ENCODE data around the gene ERGIC2.
"Not testable (repeated sequence)": the region's sequence is repeated elsewhere in the genome, so short reads cannot be mapped to it uniquely, and the experiment has no call there.

Gene ERGIC2

DNA sequence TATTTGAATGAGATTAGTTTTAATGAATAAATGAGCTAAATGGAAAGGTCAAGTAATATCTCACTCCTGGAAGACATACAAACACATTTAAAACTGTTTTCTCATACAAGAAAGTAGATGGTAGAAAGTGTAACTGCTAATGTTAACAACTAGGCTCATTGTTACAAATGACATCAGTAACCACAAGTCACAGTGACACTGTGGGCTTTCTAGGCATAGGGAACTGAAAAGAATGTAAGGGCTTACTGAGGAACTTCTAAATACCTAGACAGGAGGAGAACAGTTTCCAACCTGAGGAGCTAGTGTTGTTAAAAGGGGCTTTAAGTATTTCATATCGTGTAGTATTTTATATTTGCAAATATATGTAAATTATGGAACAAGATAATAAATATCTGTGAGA, 17.5 kb upstream of the ERGIC2 start:
- TF ChIP-seq, protein P1, sequence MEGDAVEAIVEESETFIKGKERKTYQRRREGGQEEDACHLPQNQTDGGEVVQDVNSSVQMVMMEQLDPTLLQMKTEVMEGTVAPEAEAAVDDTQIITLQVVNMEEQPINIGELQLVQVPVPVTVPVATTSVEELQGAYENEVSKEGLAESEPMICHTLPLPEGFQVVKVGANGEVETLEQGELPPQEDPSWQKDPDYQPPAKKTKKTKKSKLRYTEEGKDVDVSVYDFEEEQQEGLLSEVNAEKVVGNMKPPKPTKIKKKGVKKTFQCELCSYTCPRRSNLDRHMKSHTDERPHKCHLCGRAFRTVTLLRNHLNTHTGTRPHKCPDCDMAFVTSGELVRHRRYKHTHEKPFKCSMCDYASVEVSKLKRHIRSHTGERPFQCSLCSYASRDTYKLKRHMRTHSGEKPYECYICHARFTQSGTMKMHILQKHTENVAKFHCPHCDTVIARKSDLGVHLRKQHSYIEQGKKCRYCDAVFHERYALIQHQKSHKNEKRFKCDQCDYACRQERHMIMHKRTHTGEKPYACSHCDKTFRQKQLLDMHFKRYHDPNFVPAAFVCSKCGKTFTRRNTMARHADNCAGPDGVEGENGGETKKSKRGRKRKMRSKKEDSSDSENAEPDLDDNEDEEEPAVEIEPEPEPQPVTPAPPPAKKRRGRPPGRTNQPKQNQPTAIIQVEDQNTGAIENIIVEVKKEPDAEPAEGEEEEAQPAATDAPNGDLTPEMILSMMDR (IDR thresholded peaks at IDR 0.05; ENCODE audit: insufficient read depth, missing control alignments), result no peak
- FAIRE-seq, result no peak
- no peak for DNase-seq (ENCODE audit: insufficient read length, low spot score)

DNA sequence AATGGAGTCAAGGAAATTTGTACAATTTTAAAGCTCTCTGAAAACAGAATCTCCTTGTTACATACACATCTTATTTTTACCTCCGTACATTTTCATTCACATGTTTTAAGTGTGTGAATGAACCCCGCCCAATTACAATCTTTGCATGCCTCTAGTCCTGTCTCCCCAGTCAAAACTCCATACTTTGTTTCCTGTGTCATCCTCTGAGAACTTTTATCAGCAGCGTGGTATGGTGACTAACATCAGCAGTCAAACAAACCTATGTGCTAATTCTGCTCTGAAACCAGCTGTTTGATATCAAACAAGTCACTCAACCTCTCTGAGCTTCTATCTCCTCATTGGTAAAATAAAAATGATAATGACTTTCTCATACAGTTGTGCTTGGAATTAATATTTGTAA, 15.8 kb upstream of the ERGIC2 start:
- TF ChIP-seq, protein P1 (IDR thresholded peaks at IDR 0.05; ENCODE audit: insufficient read depth, missing control alignments), result no peak
- DNase-seq (ENCODE audit: insufficient read length, low spot score) (no peak), FAIRE-seq (no peak)

DNA sequence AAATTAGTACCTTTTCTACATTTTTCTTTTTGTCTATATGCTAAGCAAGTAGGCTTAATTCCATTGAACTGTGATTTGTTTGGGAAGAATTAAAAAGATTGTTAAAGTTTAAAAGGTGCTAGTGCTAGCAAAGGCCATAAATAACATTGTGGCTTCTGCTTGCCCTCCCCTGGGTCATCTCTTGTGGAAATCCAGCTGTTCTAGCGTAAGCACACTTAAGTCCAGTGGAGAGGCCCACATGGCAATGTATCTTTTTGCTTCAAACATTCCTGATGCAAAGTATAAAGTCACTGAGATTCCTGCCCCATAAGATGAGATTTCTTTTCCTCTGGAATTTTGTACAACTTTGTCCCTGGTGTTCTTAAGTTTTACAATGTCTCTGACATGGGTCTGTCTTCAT, 14.4 kb upstream of the ERGIC2 start:
- TF ChIP-seq, protein P1 (IDR thresholded peaks at IDR 0.05; ENCODE audit: insufficient read depth, missing control alignments), result no peak
- no peak for FAIRE-seq
- no peak for DNase-seq (ENCODE audit: insufficient read length, low spot score)

DNA sequence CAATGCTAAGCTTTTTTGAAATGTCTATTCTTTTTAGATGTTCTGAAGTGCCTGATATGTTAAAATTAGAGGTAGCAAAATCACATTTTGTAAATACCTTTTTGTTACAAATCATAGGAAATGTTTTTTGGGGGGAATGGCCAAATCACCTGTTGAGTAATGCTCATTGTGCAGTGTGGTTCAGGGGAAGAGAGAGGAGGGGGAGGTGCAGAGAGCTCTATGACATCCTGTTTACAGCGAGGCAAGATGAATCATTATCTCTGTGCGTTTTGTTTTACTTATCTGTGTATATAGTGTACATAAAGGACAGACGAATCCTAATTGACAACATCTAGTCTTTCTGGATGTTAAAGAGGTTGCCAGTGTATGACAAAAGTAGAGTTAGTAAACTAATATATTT, 9.4 kb upstream of the ERGIC2 start:
- not testable (repeated sequence) for FAIRE-seq

DNA sequence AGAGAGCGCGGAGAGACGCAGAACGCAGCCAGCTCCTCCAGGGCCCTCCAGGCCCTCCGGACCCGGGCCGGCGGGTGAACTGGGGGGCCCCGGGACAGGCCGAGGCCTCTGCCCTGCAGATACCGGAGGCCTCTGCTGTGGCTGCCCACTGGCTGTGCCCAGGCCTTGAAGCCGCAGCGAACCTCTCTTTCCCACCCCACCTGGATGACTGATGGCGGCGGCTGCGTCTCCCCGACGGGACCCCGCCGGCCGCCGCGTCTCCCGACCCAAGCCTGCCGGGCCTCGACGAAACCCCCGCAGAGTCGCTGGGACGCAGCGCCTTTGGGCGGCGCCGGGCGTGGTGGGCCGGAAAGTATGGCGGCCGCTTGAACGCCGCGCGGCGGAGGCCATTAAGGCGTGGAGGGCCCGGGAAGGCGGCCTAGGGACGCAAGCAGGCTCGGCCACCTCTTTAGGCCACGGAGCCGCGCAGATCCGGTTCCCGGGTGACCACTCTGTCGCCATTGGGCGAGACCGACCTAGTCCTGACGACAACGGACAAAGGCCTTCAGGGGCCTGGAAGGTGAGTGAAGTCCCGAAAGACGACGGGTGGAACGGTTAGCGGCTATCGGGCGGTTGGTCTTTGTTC, 8.4 kb upstream of the ERGIC2 start:
- FAIRE-seq, result no peak
- no peak for DNase-seq (ENCODE audit: insufficient read length, low spot score)
- TF ChIP-seq, protein P1 (IDR thresholded peaks at IDR 0.05; ENCODE audit: insufficient read depth, missing control alignments), result no peak

More for the DNA sequence above, 9.4 kb upstream of the ERGIC2 start:
- not testable (repeated sequence) for DNase-seq (ENCODE audit: insufficient read length, low spot score)

DNA sequence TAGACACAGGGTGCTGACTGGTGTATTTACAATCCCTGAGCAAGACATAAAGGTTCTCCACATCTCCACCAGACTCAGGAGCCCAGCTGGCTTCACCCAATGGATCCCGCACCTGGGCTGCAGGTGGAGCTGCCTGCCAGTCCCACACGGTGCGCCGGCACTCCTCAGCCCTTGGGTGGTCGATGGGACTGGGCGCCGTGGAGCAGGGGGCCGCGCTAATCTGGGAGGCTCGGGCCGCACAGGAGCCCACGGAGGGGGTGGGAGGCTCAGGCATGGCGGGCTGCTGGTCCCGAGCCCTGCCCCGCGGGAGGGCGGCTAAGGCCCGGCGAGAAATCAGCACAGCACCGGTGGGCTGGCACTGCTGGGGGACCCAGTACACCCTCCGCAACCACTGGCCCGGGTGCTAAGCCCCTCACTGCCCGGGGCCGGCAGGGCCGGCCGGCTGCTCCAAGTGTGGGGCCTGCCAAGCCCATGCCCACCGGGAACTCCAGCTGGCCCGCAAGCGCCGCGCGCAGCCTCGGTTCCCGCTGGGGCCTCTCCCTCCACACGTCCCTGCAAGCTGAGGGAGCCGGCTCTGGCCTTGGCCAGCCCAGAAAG, 5.2 kb upstream of the ERGIC2 start:
- DNase-seq (ENCODE audit: insufficient read length, low spot score); FAIRE-seq: not testable (repeated sequence)

DNA sequence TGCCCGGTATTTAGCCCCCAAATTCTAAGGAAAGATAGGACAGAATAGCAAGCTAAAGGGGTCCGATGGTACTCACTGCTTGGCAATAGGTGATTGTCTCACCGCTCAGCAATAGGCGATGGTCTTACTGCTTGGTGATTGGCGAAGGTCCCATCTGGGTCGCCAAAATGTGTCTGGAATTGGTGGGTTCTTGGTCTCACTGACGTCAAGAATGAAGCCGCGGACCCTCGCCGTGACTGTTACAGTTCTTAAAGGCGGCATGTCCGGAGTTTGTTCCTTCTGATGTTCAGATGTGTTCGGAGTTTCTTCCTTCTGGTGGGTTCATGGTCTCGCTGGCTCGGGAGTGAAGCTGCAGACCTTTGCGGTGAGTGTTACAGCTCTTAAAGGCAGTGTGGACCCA, 4.2 kb upstream of the ERGIC2 start:
- DNase-seq (ENCODE audit: insufficient read length, low spot score); FAIRE-seq: not testable (repeated sequence)

DNA sequence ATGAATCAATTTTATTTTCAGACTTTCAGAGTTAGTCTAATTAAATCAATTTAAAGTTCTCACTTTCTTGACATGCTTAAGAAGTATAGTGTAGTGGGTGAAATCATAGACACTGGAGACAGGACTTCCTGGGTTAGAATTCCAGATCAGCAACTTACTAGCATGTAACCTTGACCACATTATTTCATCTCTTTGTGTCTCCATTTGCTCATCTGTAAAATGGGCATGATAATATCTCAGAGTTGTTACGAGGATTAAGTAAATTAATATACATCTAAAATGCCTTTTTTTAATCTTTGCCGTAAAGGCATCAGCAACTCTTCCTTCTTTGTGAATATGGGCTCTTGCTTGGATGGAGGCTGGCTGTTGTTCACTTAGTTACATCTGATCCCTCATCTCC, 1.3 kb upstream of the ERGIC2 start:
- TF ChIP-seq, protein P1 (IDR thresholded peaks at IDR 0.05; ENCODE audit: insufficient read depth, missing control alignments), result no peak
- DNase-seq (ENCODE audit: insufficient read length, low spot score), result no peak
- no peak for FAIRE-seq

DNA sequence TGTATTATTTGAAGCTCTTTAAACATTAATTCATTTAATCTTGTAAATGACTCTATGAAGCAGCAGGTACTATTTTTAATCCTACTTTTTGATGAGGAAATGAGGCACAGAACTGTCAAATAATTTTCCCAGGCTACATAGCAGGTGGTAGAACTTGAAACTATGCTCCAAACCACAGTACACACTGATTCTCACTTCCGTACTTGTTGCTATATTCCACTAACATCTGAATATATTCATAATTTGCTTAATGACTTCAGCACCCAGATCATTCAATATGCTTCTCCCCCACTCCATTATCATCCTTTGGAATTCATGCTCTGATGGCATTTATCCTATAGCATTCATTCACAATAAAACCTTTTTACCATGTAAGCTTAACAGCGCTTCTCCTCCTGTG, 4.9 kb downstream of the ERGIC2 start:
- TF ChIP-seq, protein P1 (IDR thresholded peaks at IDR 0.05; ENCODE audit: insufficient read depth, missing control alignments), result no peak
- DNase-seq (ENCODE audit: insufficient read length, low spot score) (no peak), FAIRE-seq (no peak)
